NB4 (cell line): Measurements from ENCODE around the gene TIPRL.
"Not testable (repeated sequence)": the region's sequence is repeated elsewhere in the genome, so short reads cannot be mapped to it uniquely, and the experiment has no call there.

Experiments
- DNase-seq: peaks from one replicate; pipeline ENCODE4 v3.0.0; 2010; ENCODE audit warnings: low read depth
- H3K4me3 ChIP-seq: one replicate; pipeline ENCODE4 v1.5.1; 2011; ENCODE audit warnings: mild to moderate bottlenecking, low read depth, low read length, moderate library complexity
- CTCF ChIP-seq: IDR thresholded peaks from one replicate; pipeline ENCODE4 v1.5.1; 2012; ENCODE audit warnings: low read depth, low read length
- MAX ChIP-seq: IDR thresholded peaks from 2 replicates; pipeline ENCODE4 v1.6.1; 2011; ENCODE audit warnings: low read depth, low read length
- MYC ChIP-seq: IDR thresholded peaks from 2 replicates; pipeline ENCODE4 v1.6.1; 2011; ENCODE audit warnings: low read depth, low read length
- POLR2A ChIP-seq: IDR thresholded peaks from 2 replicates; pipeline ENCODE4 v1.6.1; 2011; ENCODE audit warnings: mild to moderate bottlenecking; ENCODE audit not compliant: insufficient read length; ENCODE audit errors: extremely low read depth

Gene TIPRL

GRCh38 chr1:168172250-168172915, 6.4 kb upstream of the TIPRL start:
- no peak overlapping the region for H3K4me3 ChIP-seq
- TF ChIP-seq MYC, result no peak
- no peak for TF ChIP-seq CTCF
- no peak for TF ChIP-seq POLR2A
- no peak for TF ChIP-seq MAX
- DNase-seq, result no peak

- H3K4me3 ChIP-seq, result peak overlapping the region; percentile 93
- TF ChIP-seq MAX, result no peak
- no peak for TF ChIP-seq CTCF
- TF ChIP-seq POLR2A, result no peak
- TF ChIP-seq MYC, result 0 out of 2 replicates have a peak, but pooled peaks have one; percentile 7
- DNase-seq, result no peak
These were observed 530 bp upstream of the TIPRL start for GRCh38 chr1:168178227-168178637.

GRCh38 chr1:168179438-168180147, 831 bp downstream of the TIPRL start:
- DNase-seq, result peak; percentile 20
- TF ChIP-seq MAX, result no peak
- no peak for TF ChIP-seq CTCF
- TF ChIP-seq POLR2A, result no peak
- TF ChIP-seq MYC, result no peak
- H3K4me3 ChIP-seq, result peak overlapping the region; percentile 93

- H3K4me3 ChIP-seq, result peak overlapping the region; percentile 93
- DNase-seq, result peak; percentile 11
These were observed 1.4 kb downstream of the TIPRL start for GRCh38 chr1:168180148-168180524.

GRCh38 chr1:168181063-168181720, 2.4 kb downstream of the TIPRL start:
- H3K4me3 ChIP-seq, DNase-seq: not testable (repeated sequence)

More at GRCh38 chr1:168180148-168180524, 1.4 kb downstream of the TIPRL start:
- TF ChIP-seq POLR2A (no peak), MYC (no peak)

GRCh38 chr1:168187177-168187576, 8.4 kb downstream of the TIPRL start:
- TF ChIP-seq MYC (no peak), POLR2A (no peak), MAX (no peak), CTCF (no peak)
- no peak for DNase-seq
- no peak overlapping the region for H3K4me3 ChIP-seq
